Fibroblast of pulmonary artery (primary cell): Measurements from ENCODE around the gene ITGA3.

Experiments
- DNase-seq: peaks from one replicate; pipeline ENCODE4 v3.0.0-alpha.2; 2010; ENCODE audit warnings: low read depth
- H3K4me3 ChIP-seq: replicated peaks from 2 replicates; pipeline ENCODE4 v1.5.1; 2011; ENCODE audit warnings: low read depth, mild to moderate bottlenecking, control low read depth, low read length, moderate library complexity
- TF ChIP-seq, protein P1 (sequence below): IDR thresholded peaks from 2 replicates; pipeline ENCODE4 v1.5.1; 2011; ENCODE audit warnings: mild to moderate bottlenecking, control low read depth, low read length, inconsistent platforms; ENCODE audit errors: missing control alignments

ITGA3 gene

GRCh38 chr17:50020841-50021599 lies 34.9 kb upstream of the ITGA3 start:
- TF ChIP-seq, protein P1, sequence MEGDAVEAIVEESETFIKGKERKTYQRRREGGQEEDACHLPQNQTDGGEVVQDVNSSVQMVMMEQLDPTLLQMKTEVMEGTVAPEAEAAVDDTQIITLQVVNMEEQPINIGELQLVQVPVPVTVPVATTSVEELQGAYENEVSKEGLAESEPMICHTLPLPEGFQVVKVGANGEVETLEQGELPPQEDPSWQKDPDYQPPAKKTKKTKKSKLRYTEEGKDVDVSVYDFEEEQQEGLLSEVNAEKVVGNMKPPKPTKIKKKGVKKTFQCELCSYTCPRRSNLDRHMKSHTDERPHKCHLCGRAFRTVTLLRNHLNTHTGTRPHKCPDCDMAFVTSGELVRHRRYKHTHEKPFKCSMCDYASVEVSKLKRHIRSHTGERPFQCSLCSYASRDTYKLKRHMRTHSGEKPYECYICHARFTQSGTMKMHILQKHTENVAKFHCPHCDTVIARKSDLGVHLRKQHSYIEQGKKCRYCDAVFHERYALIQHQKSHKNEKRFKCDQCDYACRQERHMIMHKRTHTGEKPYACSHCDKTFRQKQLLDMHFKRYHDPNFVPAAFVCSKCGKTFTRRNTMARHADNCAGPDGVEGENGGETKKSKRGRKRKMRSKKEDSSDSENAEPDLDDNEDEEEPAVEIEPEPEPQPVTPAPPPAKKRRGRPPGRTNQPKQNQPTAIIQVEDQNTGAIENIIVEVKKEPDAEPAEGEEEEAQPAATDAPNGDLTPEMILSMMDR = no peak
- H3K4me3 ChIP-seq = no peak overlapping the region
- DNase-seq = no peak

GRCh38 chr17:50021681-50022370 lies 34.1 kb upstream of the ITGA3 start:
- TF ChIP-seq, protein P1 = no peak
- no peak overlapping the region for H3K4me3 ChIP-seq

DNA sequence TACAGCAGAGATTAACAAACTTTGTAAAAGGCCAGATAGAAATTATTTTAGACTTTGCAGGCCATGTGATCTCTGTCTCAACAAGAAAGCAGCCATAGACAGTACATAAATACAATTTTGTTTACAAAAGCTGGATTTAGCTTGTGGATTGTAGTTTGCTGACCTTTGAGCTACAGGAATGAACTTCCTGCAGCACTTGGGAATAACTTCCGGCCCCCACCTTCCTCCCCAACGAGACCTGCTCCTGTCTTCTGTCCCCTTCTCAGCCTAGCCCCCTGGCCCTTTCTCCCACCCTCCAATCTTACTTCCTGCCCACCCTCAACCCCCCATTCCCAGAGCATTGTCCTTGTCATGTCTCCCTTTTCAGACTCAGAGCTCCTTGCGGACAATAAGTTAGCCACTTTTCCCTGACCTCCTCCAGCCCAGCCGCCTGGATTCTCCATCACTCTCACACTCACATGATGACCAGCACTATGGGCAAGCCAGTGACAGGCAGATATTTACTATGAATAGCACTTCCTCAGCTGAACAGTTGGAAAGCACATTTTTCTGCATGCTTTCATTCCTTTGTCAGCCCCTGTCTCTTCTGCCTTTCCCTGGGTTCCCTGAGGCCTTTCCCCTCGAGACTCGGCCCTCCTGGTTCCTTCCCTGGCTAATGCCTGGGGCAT lies 33.3 kb upstream of the ITGA3 start:
- DNase-seq = no peak
- TF ChIP-seq, protein P1 = no peak
- H3K4me3 ChIP-seq = no peak overlapping the region

More at GRCh38 chr17:50021681-50022370, 34.1 kb upstream of the ITGA3 start:
- DNase-seq = no peak

DNA sequence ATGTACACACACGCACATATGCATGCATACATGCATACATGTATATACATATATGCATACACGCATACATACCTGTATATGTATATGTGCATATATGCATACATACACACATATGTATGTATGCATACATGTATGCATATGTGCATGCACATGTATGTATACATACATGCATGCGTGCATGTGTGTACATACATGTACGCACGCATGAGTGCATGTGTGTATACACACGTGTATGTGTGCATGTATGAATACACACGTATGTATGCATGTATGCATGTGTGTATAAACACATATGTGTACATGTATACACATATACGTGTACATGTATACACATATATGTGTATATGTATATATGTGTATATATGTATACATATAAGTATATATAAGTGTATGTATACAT lies 32.4 kb upstream of the ITGA3 start:
- H3K4me3 ChIP-seq = no peak overlapping the region
- TF ChIP-seq, protein P1 = no peak
- no peak for DNase-seq

- TF ChIP-seq, protein P1 = no peak
- DNase-seq = no peak
- no peak overlapping the region for H3K4me3 ChIP-seq
Measured at GRCh38 chr17:50024808-50025207, 31.1 kb upstream of the ITGA3 start.

GRCh38 chr17:50026046-50026675 lies 29.7 kb upstream of the ITGA3 start:
- no peak overlapping the region for H3K4me3 ChIP-seq
- no peak for DNase-seq
- TF ChIP-seq, protein P1 = no peak
